HG02798 (cell line): ENCODE measurements around the gene MMP12.
A peak's percentile ranks its signal among the peaks of the same experiment; 100 is the strongest.
"Not testable (repeated sequence)": the region's sequence is repeated elsewhere in the genome, so short reads cannot be mapped to it uniquely, and the experiment has no call there.

Experiments used
- ATAC-seq: cut with Tn5 transposase; IDR thresholded peaks from one replicate; pipeline ENCODE4 v1.9.1; 2021; ENCODE audit warnings: mild to moderate bottlenecking; ENCODE audit not compliant: unreplicated experiment, poor library complexity

MMP12 gene

GRCh38 chr11:102874852-102875251, at the start of gene MMP12:
TSS of gene MMP12 (minus strand) at chr11:102874982. CDS start at chr11:102874937, 45 bp downstream.
- no peak for ATAC-seq

- no peak for ATAC-seq
Measured at GRCh38 chr11:102921587-102922220, 46.9 kb upstream of the MMP12 start.

- ATAC-seq, result peak; percentile 78
Measured at GRCh38 chr11:102920118-102920684, 45.4 kb upstream of the MMP12 start.

- ATAC-seq, result no peak
Measured at GRCh38 chr11:102915044-102915375, 40.2 kb upstream of the MMP12 start.

GRCh38 chr11:102914238-102915043, 39.7 kb upstream of the MMP12 start:
- peak; percentile 49 for ATAC-seq

- no peak for ATAC-seq
Measured at GRCh38 chr11:102912482-102912830, 37.7 kb upstream of the MMP12 start.

- ATAC-seq, result no peak
Measured at GRCh38 chr11:102911758-102912481, 37.1 kb upstream of the MMP12 start.

- not testable (repeated sequence) for ATAC-seq
Measured at GRCh38 chr11:102905848-102906247, 31.1 kb upstream of the MMP12 start.

GRCh38 chr11:102903895-102904294, 29.1 kb upstream of the MMP12 start:
- not testable (repeated sequence) for ATAC-seq

- no peak for ATAC-seq
Measured at GRCh38 chr11:102900346-102900745, 25.6 kb upstream of the MMP12 start.

- no peak for ATAC-seq
Measured at GRCh38 chr11:102891736-102892135, 17.0 kb upstream of the MMP12 start.

- ATAC-seq, result no peak
Measured at GRCh38 chr11:102886999-102887398, 12.2 kb upstream of the MMP12 start.

- no peak for ATAC-seq
Measured at GRCh38 chr11:102883141-102883540, 8.4 kb upstream of the MMP12 start.

- peak; percentile 86 for ATAC-seq
Measured at GRCh38 chr11:102882389-102883024, 7.7 kb upstream of the MMP12 start.

GRCh38 chr11:102879801-102880200, 5.0 kb upstream of the MMP12 start:
- no peak for ATAC-seq

- no peak for ATAC-seq
Measured at GRCh38 chr11:102878595-102878994, 3.8 kb upstream of the MMP12 start.

GRCh38 chr11:102869354-102869964, 5.3 kb downstream of the MMP12 start:
- not testable (repeated sequence) for ATAC-seq

GRCh38 chr11:102868339-102868738, 6.4 kb downstream of the MMP12 start:
- no peak for ATAC-seq

- ATAC-seq, result no peak
Measured at GRCh38 chr11:102864724-102865123, 10.1 kb downstream of the MMP12 start.

- ATAC-seq, result no peak
Measured at GRCh38 chr11:102853956-102854355, 20.8 kb downstream of the MMP12 start.
